B cell (primary cell): ENCODE measurements around the gene NAA40. TPM values are rescaled to one million over a fixed set of nuclear protein-coding genes. Genes with fewer than 3 reads are reported as not detected.

ENCODE experiments used
- ATAC-seq: fragments of 200-7000 bp; cut with Tn5 transposase; one replicate; pipeline ENCODE4 v1.10.0; 2021; ENCODE audit warnings: low read depth, mild to moderate bottlenecking, moderate number of reproducible peaks, moderate library complexity
- CTCF ChIA-PET: fragments of 350-600 bp; sonication (Branson Sonifier 250); formaldehyde crosslinking; loops from one replicate; lab custom pipeline; 2021; ENCODE audit warnings: antibody characterized with exemption, inconsistent platforms; lab: Charles Lee
- POLR2A ChIA-PET: fragments of 350-600 bp; sonication (Branson Sonifier 250); formaldehyde crosslinking; loops from one replicate; lab custom pipeline; 2021; ENCODE audit warnings: antibody characterized with exemption; lab: Charles Lee
- DNase-seq: peaks from one replicate; pipeline ENCODE4 v3.0.0; 2013
- H2AFZ ChIP-seq: 2 replicates; pipeline ENCODE4 v1.6.1; 2012; ENCODE audit warnings: mild to moderate bottlenecking, low read depth, low read length; ENCODE audit not compliant: insufficient read depth, poor library complexity, severe bottlenecking
- H3K27ac ChIP-seq, 2 donors: 1 replicate in 1 of 2; 2 replicates in 1 of 2; pipeline ENCODE4 v1.5.1; 2012 to 2013; ENCODE audit warnings: low read length in 2 of 2, mild to moderate bottlenecking in 2 of 2, moderate library complexity in 1 of 2
- H3K27me3 ChIP-seq, 4 experiments: fragments of 200-600 bp in 1 of 4; sonication (generic) in 1 of 4; replicated peaks in 1 of 4; 1 replicate in 2 of 4; 2 replicates in 2 of 4; pipeline versions ENCODE4 v1.6.1 to v1.7.0; 2013 to 2016; ENCODE audit warnings: low read length in 3 of 4, mild to moderate bottlenecking in 2 of 4, mixed read lengths in 1 of 4, moderate library complexity in 1 of 4; ENCODE audit not compliant: insufficient read depth in 4 of 4, control insufficient read depth in 3 of 4; ENCODE audit errors: control extremely low read depth in 1 of 4
- H3K36me3 ChIP-seq, 2 experiments: replicated peaks in 1 of 2; 1 replicate in 1 of 2; 2 replicates in 1 of 2; pipeline versions ENCODE4 v1.6.1 to v1.7.1; 2013; ENCODE audit warnings: low read length in 1 of 2; ENCODE audit not compliant: insufficient read depth in 2 of 2, control insufficient read depth in 1 of 2; ENCODE audit errors: control extremely low read depth in 1 of 2, extremely low read depth in 1 of 2
- H3K4me1 ChIP-seq, 2 donors: fragments of 200-600 bp in 1 of 2; sonication (generic) in 1 of 2; 1 replicate in 1 of 2; 2 replicates in 1 of 2; pipeline versions ENCODE4 v1.5.1 to v1.6.1; 2013 to 2017; ENCODE audit warnings: low read length in 2 of 2; ENCODE audit not compliant: control insufficient read depth in 2 of 2, insufficient read depth in 2 of 2
- H3K4me2 ChIP-seq: replicated peaks from 2 replicates; pipeline ENCODE3; 2012; ENCODE audit warnings: mild to moderate bottlenecking, low read depth, low read length; ENCODE audit not compliant: poor library complexity, severe bottlenecking
- H3K4me3 ChIP-seq, 5 experiments: fragments of 200-600 bp in 1 of 5; sonication (generic) in 1 of 5; 1 replicate in 3 of 5; 2 replicates in 2 of 5; pipeline versions ENCODE4 v1.5.1 to v1.7.0; 2011 to 2016; ENCODE audit warnings: low read length in 4 of 5, mild to moderate bottlenecking in 4 of 5, low read depth in 2 of 5, control low read depth in 1 of 5, moderate library complexity in 1 of 5; ENCODE audit not compliant: insufficient read depth in 1 of 5; ENCODE audit errors: control extremely low read depth in 1 of 5, extremely low read depth in 1 of 5
- H3K79me2 ChIP-seq: fragments of 200-600 bp; sonication (generic); one replicate; pipeline ENCODE4 v1.6.0; 2016; ENCODE audit warnings: low read length; ENCODE audit not compliant: control insufficient read depth, insufficient read depth
- H3K9ac ChIP-seq: fragments of 200-600 bp; sonication (generic); 2 replicates; pipeline ENCODE4 v1.6.1; 2017; ENCODE audit warnings: mild to moderate bottlenecking, low read length, moderate library complexity
- H3K9me3 ChIP-seq, 3 donors: one replicate each; pipeline versions ENCODE4 v1.6.1 to v1.7.1; 2013; ENCODE audit warnings: low read length in 2 of 3; ENCODE audit not compliant: control insufficient read depth in 2 of 3, insufficient read depth in 1 of 3; ENCODE audit errors: control extremely low read depth in 1 of 3
- H4K20me1 ChIP-seq: 2 replicates; pipeline ENCODE4 v1.6.0; 2012; ENCODE audit warnings: mild to moderate bottlenecking, low read length; ENCODE audit not compliant: insufficient read depth, control insufficient read depth, poor library complexity, severe bottlenecking
- H3K27ac Mint-ChIP-seq: one replicate; pipeline ENCODE4 v1.8.0; 2021; ENCODE audit warnings: mixed read lengths
- H3K27me3 Mint-ChIP-seq: one replicate; pipeline ENCODE4 v1.8.0; 2021; ENCODE audit warnings: mixed read lengths
- H3K4me1 Mint-ChIP-seq: one replicate; pipeline ENCODE4 v1.8.0; 2021; ENCODE audit warnings: mixed read lengths
- H3K4me3 Mint-ChIP-seq: one replicate; pipeline ENCODE4 v1.8.0; 2021; ENCODE audit warnings: mixed read lengths
- H3K9me3 Mint-ChIP-seq: one replicate; pipeline ENCODE4 v1.8.0; 2022; ENCODE audit warnings: mixed read lengths; ENCODE audit not compliant: insufficient read depth
- CTCF ChIP-seq: fragments of 200-600 bp; IDR thresholded peaks from one replicate; pipeline ENCODE4 v1.8.0; 2022; ENCODE audit warnings: antibody characterized with exemption, mild to moderate bottlenecking
- EZH2 ChIP-seq: IDR thresholded peaks from 2 replicates; pipeline ENCODE4 v1.6.1; 2012; ENCODE audit warnings: borderline replicate concordance, low read depth, mild to moderate bottlenecking, moderate library complexity, low read length; ENCODE audit not compliant: insufficient read depth, poor library complexity, severe bottlenecking
- WGBS: methylation state at CpG from one replicate; pipeline ENCODE4 v1.1.5; 2013; ENCODE audit warnings: missing lambda C conversion rate; ENCODE audit not compliant: insufficient coverage; 5-methylcytosine and 5-hydroxymethylcytosine counted together
- intact Hi-C: fragments of 100-400 bp; cut with micrococcal nuclease; formaldehyde crosslinking; loops from one replicate; pipeline ENCODE4 v1.10.0; 2022
- polyA plus RNA-seq: library from polyadenylated mRNA; depleted of rRNA; stranded (reverse); fragments of >200 nt; gene quantifications from 2 replicates; pipeline ENCODE4 v1.2.3, GENCODE V29; 2012
- total RNA-seq, 2 donors: library from RNA; stranded (reverse); fragments of 120-200 nt in 1 of 2; gene quantifications; 1 replicate in 1 of 2; 2 replicates in 1 of 2; pipeline versions ENCODE4 v1.2.3 to v1.2.4, GENCODE V29; 2013 to 2022

NAA40 gene
- total and polyA plus RNA-seq, 2 donors (not counting 1 experiment from before 2014, with no cell fraction given): 41.3 to 47.7 TPM

- peak overlapping the region; percentile 32 for H3K9ac ChIP-seq
- Mint-ChIP-seq H3K9me3 (no peaks in the 10 kb centered on the region), H3K4me1 (peaks cover 23% of the 10 kb centered on the region), H3K27me3 (peaks cover 6% of the 10 kb centered on the region), H3K27ac (no peak overlapping the region), H3K4me3 (peak overlapping the region; percentile 29)
- H3K79me2 ChIP-seq: no peaks in the 10 kb centered on the region
- peak overlapping the region; percentile 62 for H2AFZ ChIP-seq
- no peaks in the 10 kb centered on the region for H3K36me3 ChIP-seq
- DNase-seq (peak; percentile 28), ATAC-seq (no peak)
- peaks cover 0 to 25% (median 9%) of the 10 kb centered on the region in 4 experiments for H3K27me3 ChIP-seq
- peak overlapping the region in 2 of 5 experiments; percentile 15 to 19 for H3K4me3 ChIP-seq
- 36% methylated on average over 29 of the region's 41 CpGs for WGBS
- H3K4me1 ChIP-seq: peaks cover 33% of the 10 kb centered on the region in 2 donors
- peaks cover 10% of the 10 kb centered on the region for H4K20me1 ChIP-seq
- TF ChIP-seq CTCF (no peak), EZH2 (no peak)
- peaks cover 0 to 4% (median 0%) of the 10 kb centered on the region in 3 donors for H3K9me3 ChIP-seq
- H3K27ac ChIP-seq: no peak overlapping the region
- CTCF ChIA-PET: interaction anchor here (1.0 to 3.3 kb wide), 4 partner anchors 19 to 83 kb away, joined by 3 to 48 read pairs (median 11); partner anchors contain the start of genes MARK2 and NAA40
- H3K4me2 ChIP-seq: peak overlapping the region; percentile 72
- POLR2A ChIA-PET: no interaction called here
- intact Hi-C loops: no loop called here
Measured at GRCh38 chr11:63919267-63920125, 19.3 kb upstream of the NAA40 start.
